Islet of Langerhans (tissue), 1 donor: ENCODE measurements around the gene WDR86.

Experiments used
- FAIRE-seq: peaks from one replicate; lab custom pipeline; 2011; peaks lifted over from hg19 to GRCh38; lab: Jason Lieb, UNC

WDR86 gene

GRCh38 chr7:151439855-151440798 is 30.3 kb upstream of the WDR86 start, which contains the start of gene CRYGN:
TSS of gene CRYGN (minus strand) at chr7:151440141. CDS start at chr7:151439917, 224 bp downstream.
- FAIRE-seq: no peak

- FAIRE-seq: no peak
Observed at GRCh38 chr7:151438864-151439601, 29.2 kb upstream of the WDR86 start.

GRCh38 chr7:151437866-151438516 is 28.2 kb upstream of the WDR86 start:
- no peak for FAIRE-seq

GRCh38 chr7:151437159-151437553 is 27.3 kb upstream of the WDR86 start:
- FAIRE-seq: no peak

- FAIRE-seq: no peak
Observed at GRCh38 chr7:151436446-151437158, 26.8 kb upstream of the WDR86 start.

- FAIRE-seq: no peak
Observed at GRCh38 chr7:151435971-151436370, 26.1 kb upstream of the WDR86 start.

- no peak for FAIRE-seq
Observed at GRCh38 chr7:151435103-151435916, 25.5 kb upstream of the WDR86 start.

- FAIRE-seq: no peak
Observed at GRCh38 chr7:151434549-151434948, 24.7 kb upstream of the WDR86 start.

- no peak for FAIRE-seq
Observed at GRCh38 chr7:151433721-151434400, 24.0 kb upstream of the WDR86 start.

GRCh38 chr7:151432658-151433521 is 23.1 kb upstream of the WDR86 start:
- FAIRE-seq: no peak

GRCh38 chr7:151431768-151432311 is 22.0 kb upstream of the WDR86 start:
- FAIRE-seq: no peak

GRCh38 chr7:151431281-151431767 is 21.5 kb upstream of the WDR86 start:
- FAIRE-seq: no peak

- FAIRE-seq: no peak
Observed at GRCh38 chr7:151430391-151431205, 20.8 kb upstream of the WDR86 start.

- no peak for FAIRE-seq
Observed at GRCh38 chr7:151429560-151430331, 19.9 kb upstream of the WDR86 start.

GRCh38 chr7:151429237-151429559 is 19.4 kb upstream of the WDR86 start:
- no peak for FAIRE-seq

GRCh38 chr7:151428378-151429236 is 18.8 kb upstream of the WDR86 start:
- no peak for FAIRE-seq
